PC-9 (cell line): ENCODE results near the gene PNMA6E. TPM values are rescaled to one million over a fixed set of nuclear protein-coding genes. Genes with fewer than 3 reads are reported as not detected.

Experiments
- BruUV-seq: library from RNA; stranded (reverse); fragments of 400-500 nt; replicated peaks from 2 replicates; lab custom pipeline; 2021; lab: Mats Ljungman, UMichigan
- CTCF ChIA-PET: fragments of 300-600 bp; sonication (Branson Sonifier 250); formaldehyde crosslinking; loops from one replicate; lab custom pipeline; 2022; ENCODE audit warnings: antibody characterized with exemption; lab: Charles Lee
- POLR2A ChIA-PET: fragments of 300-600 bp; sonication (Branson Sonifier 250); formaldehyde crosslinking; loops from one replicate; lab custom pipeline; 2022; ENCODE audit warnings: antibody characterized with exemption; ENCODE audit not compliant: unreplicated experiment; lab: Charles Lee
- DNase-seq, 2 experiments: peaks; one replicate each; pipeline versions ENCODE4 v3.0.0 to v3.0.0-alpha.2; 2015 to 2022; ENCODE audit warnings: mixed read lengths in 1 of 2
- H2AFZ ChIP-seq: fragments of 200-600 bp; sonication (generic); 2 replicates; pipeline ENCODE4 v1.8.1; 2017; ENCODE audit warnings: antibody characterized with exemption
- H3F3A ChIP-seq: fragments of 200-600 bp; sonication (generic); 2 replicates; pipeline ENCODE4 v1.8.1; 2017; ENCODE audit warnings: antibody characterized with exemption, mild to moderate bottlenecking, low read depth; ENCODE audit not compliant: insufficient read depth
- H3K27ac ChIP-seq: fragments of 200-600 bp; sonication (generic); 2 replicates; pipeline ENCODE4 v1.6.1; 2016; ENCODE audit warnings: mixed run types
- H3K27me3 ChIP-seq: fragments of 200-600 bp; sonication (generic); 2 replicates; pipeline ENCODE4 v1.6.1; 2016; ENCODE audit warnings: low read depth, mixed run types; ENCODE audit not compliant: insufficient read depth
- H3K36me3 ChIP-seq: fragments of 200-600 bp; sonication (generic); 2 replicates; pipeline ENCODE4 v1.6.1; 2016; ENCODE audit warnings: low read depth, mixed run types
- H3K4me1 ChIP-seq: fragments of 200-600 bp; sonication (generic); replicated peaks from 2 replicates; pipeline ENCODE4 v1.6.1; 2016; ENCODE audit warnings: mixed run types; ENCODE audit not compliant: insufficient read depth
- H3K4me2 ChIP-seq: fragments of 200-600 bp; sonication (generic); 2 replicates; pipeline ENCODE4 v1.6.1; 2017; ENCODE audit warnings: mixed run types
- H3K4me3 ChIP-seq: fragments of 200-600 bp; sonication (generic); 2 replicates; pipeline ENCODE4 v1.6.1; 2016; ENCODE audit warnings: mixed run types
- H3K79me2 ChIP-seq: fragments of 200-600 bp; sonication (generic); 2 replicates; pipeline ENCODE4 v1.6.1; 2017; ENCODE audit warnings: low read depth, mixed run types
- H3K9me2 ChIP-seq: fragments of 200-600 bp; sonication (generic); 2 replicates; pipeline ENCODE4 v1.8.1; 2017; ENCODE audit warnings: mild to moderate bottlenecking; ENCODE audit not compliant: insufficient read depth
- H3K9me3 ChIP-seq: fragments of 200-600 bp; sonication (generic); 2 replicates; pipeline ENCODE4 v1.8.1; 2016; ENCODE audit warnings: low read depth; ENCODE audit not compliant: insufficient read depth
- H4K20me1 ChIP-seq: fragments of 200-600 bp; sonication (generic); 2 replicates; pipeline ENCODE4 v1.8.1; 2017; ENCODE audit not compliant: insufficient read depth
- EZH2 ChIP-seq: fragments of 200-600 bp; sonication (generic); IDR thresholded peaks from 2 replicates; pipeline ENCODE4 v1.8.0; 2017; ENCODE audit warnings: antibody characterized with exemption, low read depth
- intact Hi-C: fragments of 100-400 bp; cut with micrococcal nuclease; formaldehyde crosslinking; loops from one replicate; pipeline ENCODE4 v1.10.0; 2022; ENCODE audit not compliant: unreplicated experiment
- total RNA-seq: library from RNA; stranded (reverse); gene quantifications from 2 replicates; pipeline ENCODE4 v1.2.3, GENCODE V29; 2021
- TF ChIP-seq, protein P1 (sequence below): fragments of 200-600 bp; sonication (generic); conservative IDR thresholded peaks from 2 replicates; pipeline ENCODE4 v1.6.1; 2017; ENCODE audit warnings: mixed run types, antibody characterized with exemption, mild to moderate bottlenecking, moderate library complexity

PNMA6E gene
- total RNA-seq, 1 experiment from 2014 or later = not detected

DNA sequence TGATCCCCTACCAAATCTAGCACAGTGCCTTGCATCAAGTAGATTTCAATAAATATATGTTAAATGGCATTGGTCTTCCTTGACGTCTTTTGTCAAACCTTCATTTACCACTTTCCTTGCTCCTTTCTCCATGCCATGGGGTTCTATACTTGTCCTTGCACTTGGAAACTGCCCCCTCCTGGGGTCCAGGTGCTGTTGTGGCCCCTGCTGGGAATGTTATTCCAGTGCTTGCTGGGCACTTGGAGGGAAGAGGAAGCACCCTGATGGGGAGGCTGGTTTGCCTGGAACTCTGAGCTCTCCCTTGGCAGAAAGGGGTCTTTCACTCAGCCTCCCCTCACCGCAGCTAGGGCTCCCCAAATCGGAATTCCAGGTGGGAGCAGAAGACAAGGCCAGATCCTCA lies 48.3 kb downstream of the PNMA6E start:
- H3K4me3 ChIP-seq = no peak overlapping the region
- no peaks in the 10 kb centered on the region for H3F3A ChIP-seq
- ChIA-PET POLR2A (interaction anchor here (0.6 kb wide), 1 partner anchor 32 kb away, joined by 4 read pairs; no protein-coding TSS in a partner anchor), CTCF (no interaction called here)
- no peaks in the 10 kb centered on the region for H3K27me3 ChIP-seq
- H3K9me3 ChIP-seq = no peaks in the 10 kb centered on the region
- H3K79me2 ChIP-seq = no peaks in the 10 kb centered on the region
- no TSS peak for BruUV-seq
- H3K9me2 ChIP-seq = no peaks in the 10 kb centered on the region
- no peaks in the 10 kb centered on the region for H3K36me3 ChIP-seq
- no peak overlapping the region for H3K27ac ChIP-seq
- no peaks in the 10 kb centered on the region for H3K4me1 ChIP-seq
- H3K4me2 ChIP-seq = no peak overlapping the region
- no peak for DNase-seq
- no peaks in the 10 kb centered on the region for H4K20me1 ChIP-seq
- intact Hi-C loops = no loop called here
- no peak for TF ChIP-seq EZH2
- TF ChIP-seq, protein P1, sequence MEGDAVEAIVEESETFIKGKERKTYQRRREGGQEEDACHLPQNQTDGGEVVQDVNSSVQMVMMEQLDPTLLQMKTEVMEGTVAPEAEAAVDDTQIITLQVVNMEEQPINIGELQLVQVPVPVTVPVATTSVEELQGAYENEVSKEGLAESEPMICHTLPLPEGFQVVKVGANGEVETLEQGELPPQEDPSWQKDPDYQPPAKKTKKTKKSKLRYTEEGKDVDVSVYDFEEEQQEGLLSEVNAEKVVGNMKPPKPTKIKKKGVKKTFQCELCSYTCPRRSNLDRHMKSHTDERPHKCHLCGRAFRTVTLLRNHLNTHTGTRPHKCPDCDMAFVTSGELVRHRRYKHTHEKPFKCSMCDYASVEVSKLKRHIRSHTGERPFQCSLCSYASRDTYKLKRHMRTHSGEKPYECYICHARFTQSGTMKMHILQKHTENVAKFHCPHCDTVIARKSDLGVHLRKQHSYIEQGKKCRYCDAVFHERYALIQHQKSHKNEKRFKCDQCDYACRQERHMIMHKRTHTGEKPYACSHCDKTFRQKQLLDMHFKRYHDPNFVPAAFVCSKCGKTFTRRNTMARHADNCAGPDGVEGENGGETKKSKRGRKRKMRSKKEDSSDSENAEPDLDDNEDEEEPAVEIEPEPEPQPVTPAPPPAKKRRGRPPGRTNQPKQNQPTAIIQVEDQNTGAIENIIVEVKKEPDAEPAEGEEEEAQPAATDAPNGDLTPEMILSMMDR = no peak
- no peak overlapping the region for H2AFZ ChIP-seq

DNA sequence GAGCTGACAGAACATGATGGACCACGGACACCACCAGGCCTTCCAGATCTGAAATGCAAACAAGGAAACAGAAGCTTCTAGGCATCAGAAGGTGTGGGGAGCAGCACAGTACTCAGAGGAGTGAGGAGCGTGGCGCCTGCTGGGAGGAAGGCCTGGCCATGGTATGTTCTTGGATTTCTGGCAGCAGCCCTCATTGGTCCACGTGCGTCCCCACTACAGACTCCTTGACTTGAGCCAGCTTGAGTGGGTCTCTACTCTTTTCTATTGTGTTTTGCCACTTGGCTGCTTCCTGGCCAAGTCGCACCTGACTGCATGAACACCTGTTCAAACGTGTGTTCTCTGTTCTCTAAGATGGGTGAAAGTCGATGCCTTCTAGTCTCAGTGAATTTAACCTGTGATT lies 49.2 kb downstream of the PNMA6E start:
- POLR2A ChIA-PET = no interaction called here
- Histone ChIP-seq H3K9me3 (no peaks in the 10 kb centered on the region), H3K9me2 (no peaks in the 10 kb centered on the region), H3K79me2 (no peaks in the 10 kb centered on the region), H3K27me3 (no peaks in the 10 kb centered on the region), H3K36me3 (no peaks in the 10 kb centered on the region), H4K20me1 (no peaks in the 10 kb centered on the region), H3K4me3 (no peak overlapping the region), H3K4me1 (no peaks in the 10 kb centered on the region), H3F3A (no peaks in the 10 kb centered on the region), H2AFZ (no peak overlapping the region), H3K4me2 (no peak overlapping the region), H3K27ac (no peak overlapping the region)
- CTCF ChIA-PET = no interaction called here
- BruUV-seq = no TSS peak
- TF ChIP-seq EZH2 = no peak
- TF ChIP-seq, protein P1 = no peak
- no peak for DNase-seq
- intact Hi-C loops = no loop called here

DNA sequence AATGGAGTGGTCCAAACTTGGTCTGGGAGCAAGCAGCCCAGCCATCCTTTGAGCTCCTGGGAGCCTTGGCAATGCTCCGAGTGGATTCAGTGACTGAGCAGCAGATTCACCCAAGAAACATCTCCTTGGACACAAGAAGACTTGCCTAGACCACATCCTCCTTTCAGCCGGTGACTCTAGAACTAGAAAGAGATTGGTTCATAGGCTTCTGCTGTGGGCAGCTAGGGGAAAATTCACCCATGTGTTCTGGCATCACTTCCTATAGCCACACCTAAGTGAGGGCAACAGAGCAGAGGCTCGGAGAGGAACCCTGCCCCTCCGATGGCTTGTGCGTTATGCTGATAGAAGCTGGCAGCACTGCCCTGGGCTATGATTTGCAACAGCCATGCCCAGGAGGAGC lies 51.2 kb downstream of the PNMA6E start:
- BruUV-seq = no TSS peak
- Histone ChIP-seq H3K4me2 (no peak overlapping the region), H3K4me3 (no peak overlapping the region), H3K27ac (no peak overlapping the region), H3K27me3 (no peaks in the 10 kb centered on the region), H3K9me3 (no peaks in the 10 kb centered on the region), H3K4me1 (no peaks in the 10 kb centered on the region), H3F3A (no peaks in the 10 kb centered on the region), H3K9me2 (no peaks in the 10 kb centered on the region), H3K36me3 (no peaks in the 10 kb centered on the region), H3K79me2 (no peaks in the 10 kb centered on the region), H4K20me1 (no peaks in the 10 kb centered on the region), H2AFZ (no peak overlapping the region)
- no peak for DNase-seq
- intact Hi-C loops = no loop called here
- ChIA-PET POLR2A (no interaction called here), CTCF (no interaction called here)
- TF ChIP-seq, protein P1 = no peak
- no peak for TF ChIP-seq EZH2
